ENCODE data around the gene NPDC1. TPM values are rescaled to one million over a fixed set of nuclear protein-coding genes. Genes with fewer than 3 reads are reported as not detected.

NPDC1 gene
- total RNA-seq, 4 donors from 2014 or later: 11.3 to 22.3 (median 19.0) TPM

GRCh38 chr9:137011907-137012675 lies 33.9 kb downstream of the NPDC1 start:
- in situ Hi-C loops (cut with MboI; ENCODE audit: low sequenced_read_pairs in 4 of 4) (no loop called here), intact Hi-C loops (cut with DNase I; ENCODE audit: low total_unique reads) (no loop called here)
- Histone ChIP-seq H3K36me3 (peaks cover 0 to 57% of the 10 kb centered on the region in 2 donors), H3K4me1 (no peaks in the 10 kb centered on the region), H3K4me3 (no peak overlapping the region), H3K9me3 (no peaks in the 10 kb centered on the region), H3K27me3 (no peaks in the 10 kb centered on the region), H3K27ac (no peak overlapping the region)
- TF ChIP-seq POLR2A (IDR thresholded peaks at IDR 0.05) (no peak), CTCF (IDR thresholded peaks at IDR 0.05 in 4 of 5, conservative IDR thresholded peaks at IDR 0.05 in 1 of 5) (no peak)
- no peak for ATAC-seq
- no peak for DNase-seq

GRCh38 chr9:137011156-137011555 lies 34.8 kb downstream of the NPDC1 start:
- H3K27ac ChIP-seq: no peak overlapping the region
- TF ChIP-seq POLR2A (IDR thresholded peaks at IDR 0.05): no peak
- no peak for TF ChIP-seq CTCF (IDR thresholded peaks at IDR 0.05 in 4 of 5, conservative IDR thresholded peaks at IDR 0.05 in 1 of 5)
- intact Hi-C loops (cut with DNase I; ENCODE audit: low total_unique reads): no loop called here
- H3K4me1 ChIP-seq: no peaks in the 10 kb centered on the region
- peaks cover 0 to 49% of the 10 kb centered on the region in 2 donors for H3K36me3 ChIP-seq
- in situ Hi-C loops (cut with MboI; ENCODE audit: low sequenced_read_pairs in 4 of 4): no loop called here
- no peaks in the 10 kb centered on the region for H3K27me3 ChIP-seq
- H3K9me3 ChIP-seq: no peaks in the 10 kb centered on the region
- H3K4me3 ChIP-seq: no peak overlapping the region
- DNase-seq (no peak), ATAC-seq (no peak)

GRCh38 chr9:137009938-137010732 lies 35.8 kb downstream of the NPDC1 start:
- no peak for DNase-seq
- Histone ChIP-seq H3K9me3 (no peaks in the 10 kb centered on the region), H3K27me3 (no peaks in the 10 kb centered on the region), H3K4me3 (no peak overlapping the region), H3K36me3 (peaks cover 0 to 39% of the 10 kb centered on the region in 2 donors), H3K4me1 (no peaks in the 10 kb centered on the region), H3K27ac (no peak overlapping the region)
- no peak for ATAC-seq
- TF ChIP-seq POLR2A (IDR thresholded peaks at IDR 0.05) (no peak), CTCF (IDR thresholded peaks at IDR 0.05 in 4 of 5, conservative IDR thresholded peaks at IDR 0.05 in 1 of 5) (no peak)
- in situ Hi-C loops (cut with MboI; ENCODE audit: low sequenced_read_pairs in 4 of 4): no loop called here
- intact Hi-C loops (cut with DNase I; ENCODE audit: low total_unique reads): no loop called here

GRCh38 chr9:137009217-137009616 lies 36.8 kb downstream of the NPDC1 start:
- TF ChIP-seq CTCF (IDR thresholded peaks at IDR 0.05 in 4 of 5, conservative IDR thresholded peaks at IDR 0.05 in 1 of 5) (no peak), POLR2A (IDR thresholded peaks at IDR 0.05) (no peak)
- no peak overlapping the region for H3K27ac ChIP-seq
- peaks cover 0 to 30% of the 10 kb centered on the region in 2 donors for H3K36me3 ChIP-seq
- H3K27me3 ChIP-seq: no peaks in the 10 kb centered on the region
- intact Hi-C loops (cut with DNase I; ENCODE audit: low total_unique reads): no loop called here
- H3K9me3 ChIP-seq: no peaks in the 10 kb centered on the region
- H3K4me3 ChIP-seq: no peak overlapping the region
- ATAC-seq (no peak), DNase-seq (no peak)
- in situ Hi-C loops (cut with MboI; ENCODE audit: low sequenced_read_pairs in 4 of 4): no loop called here
- H3K4me1 ChIP-seq: no peaks in the 10 kb centered on the region
